Frontal cortex (tissue), 4 donors: ENCODE measurements around the gene KRTAP5-8. TPM values are rescaled to one million over a fixed set of nuclear protein-coding genes. Genes with fewer than 3 reads are reported as not detected.
"Not testable (repeated sequence)": the region's sequence is repeated elsewhere in the genome, so short reads cannot be mapped to it uniquely, and the experiment has no call there.

ENCODE experiments used
- DNase-seq, 2 donors: peaks; one replicate each; pipeline ENCODE4 v3.0.0; 2012; ENCODE audit warnings: low spot score in 2 of 2
- FAIRE-seq: peaks from 2 replicates; lab custom pipeline; 2012; peaks lifted over from hg19 to GRCh38; lab: Jason Lieb, UNC
- total RNA-seq: library from RNA; depleted of rRNA; stranded (reverse); fragments of >200 nt; gene quantifications from one replicate; pipeline ENCODE4 v1.2.3, GENCODE V29; 2014
- donor health status: control.
- donor health status: control.
- donor health status: control.

KRTAP5-8 gene
- total RNA-seq, 1 donor from 2014 or later = not detected

- not testable (repeated sequence) for FAIRE-seq, DNase-seq
Observed at GRCh38 chr11:71566626-71567599, 29.1 kb downstream of the KRTAP5-8 start.

- not testable (repeated sequence) for DNase-seq, FAIRE-seq
Observed at GRCh38 chr11:71567633-71568032, 29.8 kb downstream of the KRTAP5-8 start.

- FAIRE-seq = no peak
Observed at GRCh38 chr11:71568704-71569349, 31.0 kb downstream of the KRTAP5-8 start.

GRCh38 chr11:71571101-71571850 is 33.5 kb downstream of the KRTAP5-8 start:
- not testable (repeated sequence) for DNase-seq, FAIRE-seq

More at GRCh38 chr11:71568704-71569349, 31.0 kb downstream of the KRTAP5-8 start:
- no peak for DNase-seq

GRCh38 chr11:71572811-71573210 is 35.0 kb downstream of the KRTAP5-8 start:
- DNase-seq (no peak), FAIRE-seq (no peak)

GRCh38 chr11:71574418-71574817 is 36.6 kb downstream of the KRTAP5-8 start:
- FAIRE-seq (no peak), DNase-seq (no peak)

- no peak for DNase-seq
- FAIRE-seq = no peak
Observed at GRCh38 chr11:71575723-71576424, 38.0 kb downstream of the KRTAP5-8 start.

- not testable (repeated sequence) for FAIRE-seq, DNase-seq
Observed at GRCh38 chr11:71576688-71577465, 39.1 kb downstream of the KRTAP5-8 start.

GRCh38 chr11:71577469-71578004 is 39.7 kb downstream of the KRTAP5-8 start:
- DNase-seq = no peak
- FAIRE-seq = no peak

- DNase-seq, FAIRE-seq: not testable (repeated sequence)
Observed at GRCh38 chr11:71579513-71579912, 41.7 kb downstream of the KRTAP5-8 start.

- peak in 1 of 2 donors; percentile 67 for DNase-seq
- FAIRE-seq = no peak
Observed at GRCh38 chr11:71580057-71581003, 42.5 kb downstream of the KRTAP5-8 start.

- no peak for DNase-seq
- FAIRE-seq = no peak
Observed at GRCh38 chr11:71581826-71582225, 44.0 kb downstream of the KRTAP5-8 start.

GRCh38 chr11:71582309-71582895 is 44.6 kb downstream of the KRTAP5-8 start, which contains the start of gene KRTAP5-11:
KRTAP5-11 (minus strand) TSS chr11:71582875; CDS start chr11:71582837, 38 bp downstream.
- DNase-seq (no peak), FAIRE-seq (no peak)

GRCh38 chr11:71582969-71583368 is 45.1 kb downstream of the KRTAP5-8 start:
- not testable (repeated sequence) for FAIRE-seq, DNase-seq

GRCh38 chr11:71585673-71586072 is 47.8 kb downstream of the KRTAP5-8 start:
- peak; percentile 52 for FAIRE-seq
- not testable (repeated sequence) for DNase-seq

- DNase-seq, FAIRE-seq: not testable (repeated sequence)
Observed at GRCh38 chr11:71588314-71588713, 50.5 kb downstream of the KRTAP5-8 start.
